ENCODE data around the gene AP1M1.

- TF ChIP-seq YY1 (IDR thresholded peaks at IDR 0.05; ENCODE audit: insufficient read depth, insufficient read length) = no peak
- TF ChIP-seq ZNF274 (IDR thresholded peaks at IDR 0.05; ENCODE audit: low read depth, low read length) = no peak
Observed at GRCh38 chr19:16223746-16224145, 26.0 kb downstream of the AP1M1 start.

All from NT2/D1 (cell line).